Measurements from ENCODE around the gene PGAP3.
A peak's percentile ranks its signal among the peaks of the same experiment; 100 is the strongest.

The PGAP3 gene

GRCh38 chr17:39655105-39655504 is 32.8 kb downstream of the PGAP3 start:
- Histone ChIP-seq H3K79me1 (replicated peaks; ENCODE audit: low read length, poor library complexity, severe bottlenecking) (peaks cover 47% of the 10 kb centered on the region), H2BK15ac (ENCODE audit: low read depth, poor library complexity, severe bottlenecking) (no peak overlapping the region), H3K4me1 (ENCODE audit: control insufficient read depth, insufficient read depth, low read depth, low read length) (peaks cover 30% of the 10 kb centered on the region), H3K9me3 (ENCODE audit: control insufficient read depth, low read length) (no peaks in the 10 kb centered on the region), H3K9ac (ENCODE audit: low read length) (no peak overlapping the region), H3K4ac (ENCODE audit: low read depth in 1 of 2, low read length in 2 of 2) (no peak overlapping the region), H2AFZ (ENCODE audit: low read depth, low read length) (no peak overlapping the region), H3K27me3 (ENCODE audit: control insufficient read depth in 1 of 2, insufficient read depth in 1 of 2, low read length in 2 of 2) (no peaks in the 10 kb centered on the region), H3K27ac (ENCODE audit: low read length, poor library complexity, severe bottlenecking) (no peak overlapping the region), H4K8ac (ENCODE audit: low read length) (no peak overlapping the region), H2BK120ac (ENCODE audit: low read depth, low read length) (no peak overlapping the region), H2BK5ac (ENCODE audit: low read depth, low read length, poor library complexity, severe bottlenecking) (no peak overlapping the region), H4K91ac (ENCODE audit: low read length) (no peak overlapping the region), H3K4me2 (ENCODE audit: low read length, poor library complexity, severe bottlenecking) (no peak overlapping the region), H3K4me3 (ENCODE audit: insufficient read depth in 1 of 2, low read depth in 1 of 2, low read length in 2 of 2) (no peak overlapping the region), H3K36me3 (ENCODE audit: control insufficient read depth in 1 of 2, insufficient read depth in 2 of 2, low read depth in 1 of 2, low read length in 2 of 2) (peaks cover 19 to 68% of the 10 kb centered on the region in 2 experiments), H3K23ac (ENCODE audit: low read length in 2 of 2) (no peak overlapping the region), H3K18ac (ENCODE audit: low read depth in 1 of 2, low read length in 2 of 2) (no peak overlapping the region), H2AK5ac (ENCODE audit: low read length, severe bottlenecking) (no peak overlapping the region), H2BK12ac (ENCODE audit: low read length in 2 of 2) (no peak overlapping the region), H3K14ac (ENCODE audit: low read length in 2 of 2) (no peak overlapping the region)
- WGBS, result 100% methylated on average over 1 of the region's 2 CpGs
- no peak for DNase-seq

- Histone ChIP-seq H3K36me3 (ENCODE audit: control insufficient read depth in 1 of 2, insufficient read depth in 2 of 2, low read depth in 1 of 2, low read length in 2 of 2) (peaks cover 15 to 55% of the 10 kb centered on the region in 2 experiments), H2BK5ac (ENCODE audit: low read depth, low read length, poor library complexity, severe bottlenecking) (no peak overlapping the region), H4K8ac (ENCODE audit: low read length) (no peak overlapping the region), H3K9me3 (ENCODE audit: control insufficient read depth, low read length) (no peaks in the 10 kb centered on the region), H3K18ac (ENCODE audit: low read depth in 1 of 2, low read length in 2 of 2) (no peak overlapping the region), H3K4me2 (ENCODE audit: low read length, poor library complexity, severe bottlenecking) (no peak overlapping the region), H3K4me1 (ENCODE audit: control insufficient read depth, insufficient read depth, low read depth, low read length) (peaks cover 28% of the 10 kb centered on the region), H4K91ac (ENCODE audit: low read length) (peak overlapping the region; percentile 35), H2BK12ac (ENCODE audit: low read length in 2 of 2) (no peak overlapping the region), H3K14ac (ENCODE audit: low read length in 2 of 2) (peak overlapping the region in 1 of 2 experiments; percentile 41), H3K27ac (ENCODE audit: low read length, poor library complexity, severe bottlenecking) (no peak overlapping the region), H3K9ac (ENCODE audit: low read length) (no peak overlapping the region), H3K4me3 (ENCODE audit: insufficient read depth in 1 of 2, low read depth in 1 of 2, low read length in 2 of 2) (no peak overlapping the region), H3K23ac (ENCODE audit: low read length in 2 of 2) (no peak overlapping the region), H3K27me3 (ENCODE audit: control insufficient read depth in 1 of 2, insufficient read depth in 1 of 2, low read length in 2 of 2) (no peaks in the 10 kb centered on the region), H2AFZ (ENCODE audit: low read depth, low read length) (no peak overlapping the region), H2AK5ac (ENCODE audit: low read length, severe bottlenecking) (no peak overlapping the region), H2BK15ac (ENCODE audit: low read depth, poor library complexity, severe bottlenecking) (no peak overlapping the region), H3K79me1 (replicated peaks; ENCODE audit: low read length, poor library complexity, severe bottlenecking) (peaks cover 50% of the 10 kb centered on the region), H2BK120ac (ENCODE audit: low read depth, low read length) (no peak overlapping the region), H3K4ac (ENCODE audit: low read depth in 1 of 2, low read length in 2 of 2) (no peak overlapping the region)
- WGBS, result 83% methylated on average over 14 of the region's 14 CpGs
- no peak for DNase-seq
Measured at GRCh38 chr17:39653662-39654331, 34.1 kb downstream of the PGAP3 start.

- peak overlapping the region; percentile 35 for H4K91ac ChIP-seq (ENCODE audit: low read length)
- H2BK120ac ChIP-seq (ENCODE audit: low read depth, low read length), result no peak overlapping the region
- peak overlapping the region in 1 of 2 experiments; percentile 41 for H3K14ac ChIP-seq (ENCODE audit: low read length in 2 of 2)
- peaks cover 31% of the 10 kb centered on the region for H3K4me1 ChIP-seq (ENCODE audit: control insufficient read depth, insufficient read depth, low read depth, low read length)
- no peaks in the 10 kb centered on the region for H3K27me3 ChIP-seq (ENCODE audit: control insufficient read depth in 1 of 2, insufficient read depth in 1 of 2, low read length in 2 of 2)
- peak overlapping the region in 1 of 2 experiments; percentile 2 for H2BK12ac ChIP-seq (ENCODE audit: low read length in 2 of 2)
- peak overlapping the region in 1 of 2 experiments; percentile 22 for H3K18ac ChIP-seq (ENCODE audit: low read depth in 1 of 2, low read length in 2 of 2)
- no peak for DNase-seq
- H3K4me3 ChIP-seq (ENCODE audit: insufficient read depth in 1 of 2, low read depth in 1 of 2, low read length in 2 of 2), result no peak overlapping the region
- H3K9me3 ChIP-seq (ENCODE audit: control insufficient read depth, low read length), result no peaks in the 10 kb centered on the region
- peaks cover 10 to 50% of the 10 kb centered on the region in 2 experiments for H3K36me3 ChIP-seq (ENCODE audit: control insufficient read depth in 1 of 2, insufficient read depth in 2 of 2, low read depth in 1 of 2, low read length in 2 of 2)
- H3K4me2 ChIP-seq (ENCODE audit: low read length, poor library complexity, severe bottlenecking), result no peak overlapping the region
- H2AFZ ChIP-seq (ENCODE audit: low read depth, low read length), result no peak overlapping the region
- no peak overlapping the region for H3K23ac ChIP-seq (ENCODE audit: low read length in 2 of 2)
- peaks cover 51% of the 10 kb centered on the region for H3K79me1 ChIP-seq (replicated peaks; ENCODE audit: low read length, poor library complexity, severe bottlenecking)
- peak overlapping the region; percentile 11 for H2AK5ac ChIP-seq (ENCODE audit: low read length, severe bottlenecking)
- H2BK5ac ChIP-seq (ENCODE audit: low read depth, low read length, poor library complexity, severe bottlenecking), result no peak overlapping the region
- H3K4ac ChIP-seq (ENCODE audit: low read depth in 1 of 2, low read length in 2 of 2), result peak overlapping the region in 1 of 2 experiments; percentile 13
- H3K9ac ChIP-seq (ENCODE audit: low read length), result no peak overlapping the region
- 89% methylated on average over 12 of the region's 12 CpGs for whole genome bisulfite sequencing
- H3K27ac ChIP-seq (ENCODE audit: low read length, poor library complexity, severe bottlenecking), result no peak overlapping the region
- no peak overlapping the region for H2BK15ac ChIP-seq (ENCODE audit: low read depth, poor library complexity, severe bottlenecking)
- peak overlapping the region; percentile 31 for H4K8ac ChIP-seq (ENCODE audit: low read length)
Measured at GRCh38 chr17:39653316-39653661, 34.6 kb downstream of the PGAP3 start.

GRCh38 chr17:39652587-39653315 is 35.1 kb downstream of the PGAP3 start:
- Histone ChIP-seq H2AK5ac (ENCODE audit: low read length, severe bottlenecking) (peak overlapping the region; percentile 11), H3K14ac (ENCODE audit: low read length in 2 of 2) (no peak overlapping the region), H2BK12ac (ENCODE audit: low read length in 2 of 2) (peak overlapping the region in 1 of 2 experiments; percentile 2), H3K36me3 (ENCODE audit: control insufficient read depth in 1 of 2, insufficient read depth in 2 of 2, low read depth in 1 of 2, low read length in 2 of 2) (peaks cover 10 to 44% of the 10 kb centered on the region in 2 experiments), H2BK5ac (ENCODE audit: low read depth, low read length, poor library complexity, severe bottlenecking) (no peak overlapping the region), H3K4me2 (ENCODE audit: low read length, poor library complexity, severe bottlenecking) (no peak overlapping the region), H4K8ac (ENCODE audit: low read length) (peak overlapping the region; percentile 31), H3K23ac (ENCODE audit: low read length in 2 of 2) (no peak overlapping the region), H3K4me3 (ENCODE audit: insufficient read depth in 1 of 2, low read depth in 1 of 2, low read length in 2 of 2) (no peak overlapping the region), H3K27ac (ENCODE audit: low read length, poor library complexity, severe bottlenecking) (no peak overlapping the region), H3K18ac (ENCODE audit: low read depth in 1 of 2, low read length in 2 of 2) (peak overlapping the region in 1 of 2 experiments; percentile 22), H4K91ac (ENCODE audit: low read length) (peak overlapping the region; percentile 35), H3K4ac (ENCODE audit: low read depth in 1 of 2, low read length in 2 of 2) (peak overlapping the region in 1 of 2 experiments; percentile 13), H2BK120ac (ENCODE audit: low read depth, low read length) (no peak overlapping the region), H2BK15ac (ENCODE audit: low read depth, poor library complexity, severe bottlenecking) (no peak overlapping the region), H2AFZ (ENCODE audit: low read depth, low read length) (no peak overlapping the region), H3K9ac (ENCODE audit: low read length) (no peak overlapping the region), H3K27me3 (ENCODE audit: control insufficient read depth in 1 of 2, insufficient read depth in 1 of 2, low read length in 2 of 2) (no peaks in the 10 kb centered on the region), H3K79me1 (replicated peaks; ENCODE audit: low read length, poor library complexity, severe bottlenecking) (peaks cover 51% of the 10 kb centered on the region), H3K4me1 (ENCODE audit: control insufficient read depth, insufficient read depth, low read depth, low read length) (peaks cover 30% of the 10 kb centered on the region), H3K9me3 (ENCODE audit: control insufficient read depth, low read length) (no peaks in the 10 kb centered on the region)
- DNase-seq, result no peak
- WGBS, result 41% methylated on average over 7 of the region's 7 CpGs

Measured in mesenchymal stem cell (in vitro differentiated cells and primary cell).